Measurements from ENCODE around the gene DCDC2B.
"Not testable (repeated sequence)": the region's sequence is repeated elsewhere in the genome, so short reads cannot be mapped to it uniquely, and the experiment has no call there.

DCDC2B gene

DNA sequence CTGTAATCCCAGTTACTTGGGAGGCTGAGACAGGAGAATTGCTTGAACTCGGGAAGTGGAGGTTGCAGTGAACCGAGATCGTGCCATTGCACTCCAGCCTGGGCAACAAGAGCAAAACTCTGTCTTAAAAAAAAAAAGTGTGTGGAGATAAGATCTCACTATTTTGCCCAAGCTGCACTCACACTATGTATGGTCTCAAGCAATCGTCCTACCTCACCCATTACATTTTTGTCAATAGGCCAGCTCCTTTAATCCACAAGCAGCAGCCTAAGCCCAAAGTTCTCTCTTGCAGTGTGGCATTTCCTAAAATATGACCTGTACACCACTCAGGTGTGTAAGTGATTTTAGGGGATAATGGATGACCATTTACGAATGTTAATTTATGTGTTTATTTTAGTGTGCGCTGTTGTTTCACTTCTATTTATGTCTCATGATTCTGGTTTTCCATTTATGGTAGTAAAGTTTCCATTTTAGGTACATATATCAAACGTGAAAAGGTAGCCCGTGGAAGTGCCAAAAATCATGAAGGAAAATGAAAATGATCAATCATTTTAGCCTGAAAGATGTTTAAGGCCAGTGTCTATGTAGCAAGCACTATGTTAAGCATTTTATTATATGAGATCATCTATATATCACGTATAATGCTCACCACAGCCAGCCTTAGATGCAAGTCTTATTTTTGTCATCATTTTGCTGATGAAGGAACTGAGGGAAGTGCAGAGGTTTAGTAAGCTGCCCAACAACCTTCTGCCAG is 47.8 kb downstream of the DCDC2B start:
- DNase-seq (ENCODE audit: low read depth), result no peak

DNA sequence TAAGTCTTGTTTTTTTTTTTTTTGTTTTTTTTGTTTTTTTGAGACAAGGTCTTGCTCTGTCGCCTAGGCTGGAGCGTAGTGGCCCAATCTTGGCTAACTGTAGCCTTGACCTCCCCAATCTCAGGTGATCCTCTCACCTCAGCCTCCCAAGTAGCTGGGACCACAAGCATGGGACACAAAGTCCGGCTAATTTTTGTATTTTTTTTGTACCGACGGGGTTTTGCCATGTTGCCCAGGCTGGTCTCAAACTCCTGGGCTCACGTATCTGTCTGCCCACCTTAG is 48.3 kb downstream of the DCDC2B start:
- no peak for DNase-seq (ENCODE audit: low read depth)

DNA sequence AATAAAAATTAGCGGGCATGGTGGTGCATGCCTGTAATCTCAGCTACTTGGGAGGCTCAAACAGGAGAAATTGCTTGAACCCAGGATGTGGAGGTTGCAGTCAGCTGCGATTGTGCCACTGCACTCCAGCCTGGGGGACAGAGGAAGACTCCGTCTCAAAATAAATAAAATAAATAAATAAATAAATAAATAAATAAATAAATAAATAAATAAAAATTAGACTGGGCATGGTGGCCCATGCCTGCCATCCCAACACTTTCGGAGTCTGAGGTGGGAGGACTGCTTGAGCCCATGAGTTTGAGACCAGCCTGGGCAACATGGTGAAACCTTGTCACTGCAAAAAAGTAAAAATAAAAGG is 54.3 kb downstream of the DCDC2B start:
- DNase-seq (ENCODE audit: low read depth), result not testable (repeated sequence)

DNA sequence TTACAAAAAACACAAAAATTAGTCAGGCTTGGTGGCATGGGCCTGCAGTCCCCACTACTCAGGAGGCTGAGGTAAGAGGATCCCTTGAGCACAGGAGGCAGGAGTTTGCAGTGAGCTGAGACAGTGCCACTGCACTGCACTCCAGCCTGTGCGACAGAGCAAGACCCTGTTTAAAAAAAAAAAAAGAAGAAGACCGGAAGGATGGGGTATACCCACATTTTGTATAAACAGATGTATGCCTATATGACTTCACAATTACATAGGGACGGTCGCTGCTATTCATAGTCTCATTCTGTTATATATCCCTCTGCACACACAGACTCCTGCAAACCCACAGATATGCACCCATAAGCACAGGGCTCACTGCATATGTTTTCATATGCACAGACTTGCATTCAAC is 54.9 kb downstream of the DCDC2B start:
- no peak for DNase-seq (ENCODE audit: low read depth)
